Measurements from ENCODE around the gene C2CD5.

C2CD5 gene

DNA sequence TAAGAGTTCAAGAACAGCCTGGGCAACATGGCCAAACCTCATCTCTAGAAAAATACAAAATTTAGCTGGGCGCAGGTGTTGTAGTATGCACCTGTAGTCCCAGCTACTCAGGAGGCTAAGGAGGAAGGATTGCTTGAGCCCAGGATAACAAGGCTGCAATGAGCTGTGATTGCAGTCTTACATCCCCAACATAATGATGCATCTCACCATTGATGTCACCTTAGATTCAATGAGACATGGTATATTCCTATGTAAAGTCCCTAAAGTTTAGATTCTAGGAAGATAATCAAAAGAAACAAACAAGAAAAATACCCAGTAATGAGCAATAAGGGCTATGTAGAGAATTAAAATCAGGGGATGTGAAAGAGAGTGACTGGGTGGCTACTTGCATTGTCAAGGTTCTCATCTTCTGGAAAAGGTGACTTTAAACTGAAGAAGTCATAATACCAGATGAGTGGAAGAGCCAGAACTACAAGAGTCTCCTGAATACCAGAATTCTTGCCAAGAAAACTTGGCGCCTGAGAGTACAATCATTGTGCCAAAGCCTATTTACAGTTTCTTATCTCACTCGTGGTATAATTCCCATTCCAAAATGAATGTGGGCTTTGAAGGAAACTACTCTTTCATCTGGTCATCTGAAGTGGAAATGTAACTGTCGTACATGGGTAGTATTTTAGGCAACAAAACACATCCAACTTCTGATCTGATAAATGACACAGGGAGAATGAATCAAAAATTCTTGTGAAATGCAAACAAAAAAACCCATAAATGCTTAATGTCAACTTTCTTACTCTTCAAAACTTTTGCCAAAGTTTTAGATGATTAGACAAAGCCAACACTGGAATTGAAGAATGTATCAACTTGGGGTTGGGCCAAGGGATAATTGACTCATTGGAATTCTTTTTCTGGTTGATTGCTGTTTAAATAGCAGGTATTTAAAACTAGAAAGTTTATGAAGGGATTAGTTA lies 128.7 kb downstream of the C2CD5 start:
- no peak for DNase-seq (ENCODE audit: low spot score)

DNA sequence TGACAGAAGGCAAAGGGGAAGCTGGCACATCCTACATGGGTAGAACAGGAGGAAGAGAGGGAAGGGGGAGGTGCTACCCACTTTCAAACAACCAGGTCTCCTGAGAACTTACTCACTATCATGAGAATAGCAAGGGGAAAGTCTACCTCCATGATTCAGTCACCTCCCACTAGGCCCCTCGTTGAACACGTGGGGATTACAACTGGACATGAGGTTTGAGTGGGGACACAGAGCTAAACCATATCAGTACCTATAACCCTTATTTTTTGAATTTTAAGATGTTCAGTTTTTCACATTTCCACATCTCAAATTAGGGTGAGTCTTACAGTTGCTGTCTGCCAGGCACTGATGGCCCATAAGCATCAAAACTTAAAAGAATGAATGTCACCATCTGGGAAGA lies 129.6 kb downstream of the C2CD5 start:
- no peak for DNase-seq (ENCODE audit: low spot score)

DNA sequence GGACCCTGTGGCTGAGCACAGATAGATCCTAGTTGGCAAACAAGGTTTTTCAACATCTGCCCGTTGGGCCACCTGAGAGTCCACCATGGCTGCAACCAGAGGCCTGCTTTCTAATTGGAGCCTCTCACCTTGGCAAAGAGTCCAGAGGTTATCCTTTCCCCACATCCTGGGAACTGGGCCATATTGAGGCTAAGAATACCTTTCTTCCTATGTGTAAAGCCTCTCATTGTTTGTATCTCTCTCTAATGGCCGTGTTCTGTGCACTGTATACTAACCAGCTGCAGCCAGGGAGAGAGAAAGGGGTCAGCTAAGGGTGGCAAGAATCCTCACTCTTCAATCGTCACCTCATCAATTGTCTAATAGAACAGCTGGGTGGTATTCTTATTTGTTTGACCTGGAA lies 130.8 kb downstream of the C2CD5 start:
- no peak for DNase-seq (ENCODE audit: low spot score)

DNA sequence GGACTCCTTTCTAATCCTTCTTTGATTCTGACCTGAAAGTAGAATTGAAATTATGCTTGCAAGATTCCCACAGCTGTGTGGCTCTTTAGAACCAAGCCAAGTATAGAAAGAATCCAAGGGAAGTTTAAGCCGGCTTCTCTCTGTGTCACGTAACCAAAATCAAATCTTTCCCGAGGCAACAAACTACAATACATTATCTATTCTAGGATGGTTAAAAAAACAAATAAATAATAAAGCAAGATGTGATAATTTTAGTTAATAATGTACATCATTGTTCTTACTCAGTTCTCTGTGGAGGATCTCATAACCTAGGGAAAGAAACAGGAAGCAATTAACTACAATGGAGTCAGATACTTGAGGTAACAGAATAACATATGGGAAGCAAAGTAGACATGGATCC lies 131.8 kb downstream of the C2CD5 start:
- no peak for DNase-seq (ENCODE audit: low spot score)

DNA sequence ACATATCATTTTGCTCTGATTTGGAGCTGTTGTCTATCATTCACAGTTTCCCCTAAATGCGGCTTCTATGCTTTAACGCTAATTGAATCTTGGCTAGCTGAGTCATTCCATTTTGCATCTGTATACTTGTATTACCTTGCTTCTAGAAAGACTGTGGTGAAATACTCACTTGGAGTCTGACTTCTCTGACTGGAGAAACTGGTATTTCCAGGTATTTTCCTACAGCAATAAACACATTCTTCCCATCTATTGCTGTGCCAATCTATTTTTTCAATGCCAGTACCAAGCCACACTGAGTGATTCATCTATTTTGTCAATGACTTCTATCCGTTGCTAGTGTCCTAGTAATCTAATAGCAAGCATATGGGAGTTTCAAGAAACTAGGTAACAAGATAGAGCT lies 133.9 kb downstream of the C2CD5 start:
- DNase-seq (ENCODE audit: low spot score) = no peak

DNA sequence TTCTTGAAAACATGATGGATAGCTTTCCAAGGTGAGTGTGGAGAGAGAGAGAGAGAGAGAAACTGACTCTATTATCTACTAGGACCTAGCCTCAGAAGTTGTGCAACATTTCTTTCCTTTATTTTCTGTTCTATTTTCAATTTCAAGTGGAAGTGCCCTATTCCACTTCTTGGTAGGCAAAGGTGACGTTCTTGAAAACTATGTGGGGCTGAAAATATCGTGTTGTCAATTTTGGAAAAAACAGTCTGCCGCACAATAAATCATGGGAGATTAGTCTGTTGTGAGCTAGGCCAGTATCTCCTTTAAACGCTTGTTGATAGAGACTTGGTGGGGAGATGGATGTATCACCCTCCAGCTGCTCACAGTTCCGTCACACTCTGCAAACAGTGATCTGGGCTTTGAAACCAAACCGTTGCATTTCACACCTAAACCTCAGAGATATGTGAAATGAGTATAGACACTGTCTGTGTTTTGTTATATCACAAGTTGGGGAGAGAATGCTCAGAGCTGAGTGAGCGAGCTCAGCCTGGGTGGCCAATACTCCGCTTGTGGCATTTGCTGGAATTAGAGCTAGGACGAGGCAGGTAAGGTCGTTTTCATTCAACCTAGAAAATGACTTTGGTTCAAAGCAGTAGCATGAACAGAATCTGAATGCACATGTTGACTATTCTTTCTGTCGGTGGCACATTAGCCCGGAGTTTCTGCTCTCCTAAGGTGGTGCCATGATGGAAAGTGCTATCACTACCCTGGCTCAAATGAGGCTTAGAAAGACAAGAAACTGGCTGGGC lies 134.8 kb downstream of the C2CD5 start:
- no peak for DNase-seq (ENCODE audit: low spot score)

DNA sequence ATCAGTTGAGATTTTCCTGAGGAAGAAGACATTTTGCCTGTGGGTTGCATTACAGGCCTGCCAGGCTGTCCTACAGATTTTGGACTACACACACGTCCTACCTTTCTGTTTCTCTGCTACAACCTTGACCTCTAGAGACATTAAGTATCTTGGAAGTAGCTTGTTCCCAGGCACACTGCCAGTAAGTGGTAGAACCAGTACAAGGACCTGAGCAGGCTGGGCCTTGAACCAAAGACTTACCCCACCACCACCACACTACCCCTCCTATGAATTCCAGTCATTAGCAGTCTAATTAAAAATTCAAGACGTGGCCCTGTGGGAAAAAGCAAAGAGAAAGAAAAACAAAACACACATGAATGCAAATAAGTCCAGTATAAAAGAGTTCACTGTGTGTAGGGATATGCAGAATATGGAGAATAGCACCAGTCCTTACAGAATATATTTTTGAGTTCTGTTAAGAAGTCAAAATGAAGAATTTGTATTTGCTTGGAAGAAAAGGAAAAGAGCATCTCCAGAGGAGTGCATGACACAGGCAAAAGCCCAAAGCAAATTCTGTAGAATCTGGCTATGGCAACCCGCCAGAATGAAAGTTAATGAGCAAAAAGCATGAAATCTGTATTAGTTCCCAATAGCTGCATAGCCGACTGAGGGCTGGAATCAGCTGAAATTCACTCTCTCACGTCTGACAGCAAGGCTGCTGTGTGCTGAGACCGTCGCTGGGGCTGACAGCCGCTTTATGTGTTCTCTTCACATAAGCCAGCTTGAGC lies 135.5 kb downstream of the C2CD5 start:
- DNase-seq (ENCODE audit: low spot score) = no peak

DNA sequence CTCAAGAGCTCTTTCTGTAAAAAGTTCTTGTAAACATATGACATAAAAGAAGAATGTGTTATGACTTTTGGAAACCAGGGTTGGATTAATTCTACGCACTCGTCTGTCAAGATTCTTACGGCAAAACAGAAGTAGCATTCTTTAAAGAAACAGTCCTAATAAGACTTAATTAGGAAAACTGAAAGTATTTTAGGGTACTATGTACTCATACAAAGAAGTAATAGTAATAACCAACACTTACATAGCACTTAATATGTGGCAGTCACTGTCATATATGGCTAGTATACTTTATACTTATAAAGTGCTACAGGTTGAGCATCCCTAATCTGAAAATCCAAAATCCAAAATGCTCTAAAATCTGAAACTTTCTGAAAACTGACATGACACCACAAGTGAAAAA lies 136.9 kb downstream of the C2CD5 start:
- DNase-seq (ENCODE audit: low spot score) = no peak

DNA sequence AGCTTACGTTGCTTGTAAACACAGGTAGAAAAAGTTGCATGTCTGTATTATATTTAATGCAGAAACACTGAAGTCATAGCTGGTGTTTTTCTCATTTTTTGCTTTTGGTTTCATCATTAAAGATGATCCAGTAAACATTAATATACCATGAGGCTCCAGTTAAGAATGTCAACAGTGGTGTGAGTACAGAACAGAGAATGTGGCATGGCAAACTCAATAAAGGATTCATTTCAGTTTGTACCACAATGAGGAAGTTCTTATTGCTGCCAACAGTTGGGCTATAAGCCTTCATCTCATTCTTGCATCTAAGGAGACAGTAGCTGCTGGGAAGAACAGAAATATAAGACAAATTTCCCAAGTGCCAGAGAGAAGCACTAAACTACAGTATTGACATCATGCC lies 137.7 kb downstream of the C2CD5 start:
- DNase-seq (ENCODE audit: low spot score) = no peak

DNA sequence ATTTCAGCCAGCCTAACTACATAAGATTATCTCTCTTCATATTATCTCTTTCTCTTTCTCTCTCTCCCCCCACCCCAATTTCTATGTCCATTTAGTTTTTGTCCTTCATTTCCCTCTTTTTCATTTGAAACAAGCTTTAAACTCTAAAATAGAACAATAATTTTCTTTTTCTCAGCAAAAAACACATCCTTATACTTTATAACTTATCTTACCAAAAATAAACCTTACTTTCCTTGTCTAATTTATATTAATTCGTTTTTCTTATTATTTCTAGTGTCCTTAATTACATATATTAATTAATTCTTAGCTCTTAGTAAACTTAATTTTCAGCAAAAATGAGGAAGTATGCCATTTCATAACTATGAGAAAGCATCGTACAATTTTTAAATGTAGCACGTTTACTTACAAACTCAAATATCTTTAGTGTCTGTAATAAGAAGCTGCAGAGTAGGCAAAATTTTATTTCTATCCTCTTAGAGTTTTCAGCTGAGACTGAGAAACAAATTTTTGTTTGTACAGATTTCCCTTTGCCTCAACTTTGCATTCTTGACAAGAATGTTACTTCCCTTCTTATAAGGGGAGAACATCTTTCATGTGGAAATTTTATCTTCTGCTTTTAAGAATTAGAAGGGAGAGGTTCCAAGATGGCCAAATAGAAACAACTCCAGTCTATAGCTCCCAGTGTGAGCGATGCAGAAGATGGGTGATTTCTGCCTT lies 144.7 kb downstream of the C2CD5 start:
- DNase-seq (ENCODE audit: low spot score) = no peak

Data from GM03348 (cell line).